ENCODE measurements around the gene LAMTOR5.
"Not testable (repeated sequence)": the region's sequence is repeated elsewhere in the genome, so short reads cannot be mapped to it uniquely, and the experiment has no call there.

LAMTOR5 gene

GRCh38 chr1:110407260-110408210 is at the start of gene LAMTOR5:
LAMTOR5 (minus strand) TSS chr1:110407694; CDS start chr1:110407620, 74 bp downstream.
- peak; percentile 86 for DNase-seq

GRCh38 chr1:110457206-110457605 is 49.7 kb upstream of the LAMTOR5 start:
- DNase-seq, result no peak

GRCh38 chr1:110455151-110455550 is 47.7 kb upstream of the LAMTOR5 start:
- DNase-seq, result no peak

- DNase-seq, result no peak
These were observed 46.8 kb upstream of the LAMTOR5 start for GRCh38 chr1:110454328-110454727.

- no peak for DNase-seq
These were observed 46.3 kb upstream of the LAMTOR5 start for GRCh38 chr1:110453829-110454228.

- DNase-seq, result no peak
These were observed 44.8 kb upstream of the LAMTOR5 start for GRCh38 chr1:110452330-110452729.

- no peak for DNase-seq
These were observed 43.4 kb upstream of the LAMTOR5 start, which contains the start of gene PROK1 for GRCh38 chr1:110450929-110451328. PROK1 (plus strand) TSS chr1:110451149; CDS start chr1:110451217, 68 bp downstream.

GRCh38 chr1:110449661-110450651 is 42.5 kb upstream of the LAMTOR5 start:
- DNase-seq, result no peak

- no peak for DNase-seq
These were observed 37.1 kb upstream of the LAMTOR5 start for GRCh38 chr1:110444561-110444960.

- DNase-seq, result no peak
These were observed 36.0 kb upstream of the LAMTOR5 start for GRCh38 chr1:110443451-110443850.

- DNase-seq, result no peak
These were observed 34.4 kb upstream of the LAMTOR5 start for GRCh38 chr1:110441888-110442287.

- DNase-seq, result no peak
These were observed 33.4 kb upstream of the LAMTOR5 start for GRCh38 chr1:110440877-110441276.

GRCh38 chr1:110439873-110440272 is 32.4 kb upstream of the LAMTOR5 start:
- DNase-seq, result not testable (repeated sequence)

- no peak for DNase-seq
These were observed 31.4 kb upstream of the LAMTOR5 start for GRCh38 chr1:110438893-110439292.

- not testable (repeated sequence) for DNase-seq
These were observed 30.3 kb upstream of the LAMTOR5 start for GRCh38 chr1:110437645-110438299.

GRCh38 chr1:110436635-110437034 is 29.1 kb upstream of the LAMTOR5 start:
- DNase-seq, result no peak

GRCh38 chr1:110434946-110435345 is 27.5 kb upstream of the LAMTOR5 start:
- DNase-seq, result no peak

GRCh38 chr1:110433803-110434202 is 26.3 kb upstream of the LAMTOR5 start:
- DNase-seq, result no peak

GRCh38 chr1:110433213-110433612 is 25.7 kb upstream of the LAMTOR5 start:
- no peak for DNase-seq

GRCh38 chr1:110430901-110431300 is 23.4 kb upstream of the LAMTOR5 start:
- no peak for DNase-seq

- DNase-seq, result no peak
These were observed 22.9 kb upstream of the LAMTOR5 start for GRCh38 chr1:110430366-110430765.

GRCh38 chr1:110428946-110429345 is 21.5 kb upstream of the LAMTOR5 start:
- no peak for DNase-seq

GRCh38 chr1:110426854-110427253 is 19.4 kb upstream of the LAMTOR5 start:
- DNase-seq, result no peak

All from stimulated activated CD4-positive, alpha-beta T cell treated with anti-CD3 and anti-CD28 coated beads, Interleukin-12 subunit alpha, Interleukin-12 subunit beta, amount 100 ng/mL, for 4 hours (primary cell).